Small intestine (tissue), 16 donors: ENCODE results near the gene CDC7. TPM values are rescaled to one million over a fixed set of nuclear protein-coding genes. Genes with fewer than 3 reads are reported as not detected.
"Not testable (repeated sequence)": the region's sequence is repeated elsewhere in the genome, so short reads cannot be mapped to it uniquely, and the experiment has no call there.

Experiments
- DNase-seq, 2 donors: peaks; one replicate each; pipeline versions ENCODE4 v3.0.0 to v3.0.0-alpha.2; 2013
- FAIRE-seq: peaks from 2 replicates; lab custom pipeline; 2012; peaks lifted over from hg19 to GRCh38; lab: Jason Lieb, UNC
- H3K27ac ChIP-seq, 3 donors: one replicate each; pipeline ENCODE4 v1.5.1; 2013; ENCODE audit warnings: low read length in 2 of 3, mild to moderate bottlenecking in 2 of 3, control low read depth in 1 of 3, inconsistent platforms in 1 of 3, low read depth in 1 of 3, moderate library complexity in 1 of 3
- H3K27me3 ChIP-seq, 3 donors: one replicate each; pipeline ENCODE4 v1.6.1; 2013; ENCODE audit warnings: low read length in 3 of 3, inconsistent platforms in 1 of 3; ENCODE audit not compliant: control insufficient read depth in 3 of 3, insufficient read depth in 3 of 3
- H3K36me3 ChIP-seq, 3 donors: one replicate each; pipeline ENCODE4 v1.6.1; 2013; ENCODE audit warnings: low read length in 3 of 3, inconsistent platforms in 1 of 3, low read depth in 1 of 3, mild to moderate bottlenecking in 1 of 3, moderate library complexity in 1 of 3; ENCODE audit not compliant: control insufficient read depth in 3 of 3, insufficient read depth in 2 of 3
- H3K4me1 ChIP-seq, 3 donors: one replicate each; pipeline ENCODE4 v1.6.1; 2013; ENCODE audit warnings: low read length in 2 of 3, inconsistent platforms in 1 of 3, low read depth in 1 of 3, mild to moderate bottlenecking in 1 of 3, moderate library complexity in 1 of 3; ENCODE audit not compliant: control insufficient read depth in 3 of 3, insufficient read depth in 2 of 3
- H3K4me3 ChIP-seq, 3 donors: one replicate each; pipeline ENCODE4 v1.5.1; 2013; ENCODE audit warnings: low read length in 3 of 3, control low read depth in 1 of 3, inconsistent platforms in 1 of 3, low read depth in 1 of 3, mild to moderate bottlenecking in 1 of 3, moderate library complexity in 1 of 3
- H3K9me3 ChIP-seq, 2 donors: one replicate each; pipeline ENCODE4 v1.6.1; 2013; ENCODE audit warnings: low read depth in 1 of 2, low read length in 1 of 2; ENCODE audit not compliant: control insufficient read depth in 2 of 2, insufficient read depth in 1 of 2
- WGBS, 3 donors: extraction: QIAGEN DNeasy Blood & Tissue Kit; methylation state at CpG; one replicate each; pipeline ENCODE4 v1.1.7; 2013; 5-methylcytosine and 5-hydroxymethylcytosine counted together
- long read RNA-seq, 10 donors: transcript quantifications; one replicate each; lab custom pipeline, GENCODE V29; 2026
- polyA plus RNA-seq, 4 donors: library from polyadenylated mRNA; stranded (reverse) in 3 of 4; unstranded in 1 of 4; fragments of 200-250 nt in 3 of 4; fragments of 120-200 nt in 1 of 4; gene quantifications; one replicate each; pipeline versions ENCODE4 v1.2.1 to v1.2.3, GENCODE V29; 2013
- donor health status: healthy with polysubstance abuse.
- donor health status: control.
- donor health status: control.
- donor health status: Bipolar disorder and iron deficiency.
- donor health status: healthy.

The CDC7 gene
- polyA plus RNA-seq = 1 to 10 TPM in 3 of 4 donors, under 1 TPM in 1; 0.27 to 9.4 (median 3.5) TPM
- long read RNA-seq, donor 1 = 0 reads
- long read RNA-seq, donor 2 = 0 reads
- long read RNA-seq, donor 3, partial matches to known transcripts = 7 of 8 reads
- long read RNA-seq, donor 3, other reads (novel, unspliced or antisense) = 0 of 8 reads
- long read RNA-seq, donor 4 = 0 reads
- long read RNA-seq, donor 5 = 0 reads
- long read RNA-seq, donor 6 = 0 reads
- long read RNA-seq, donor 7 = 0 reads
- long read RNA-seq, donor 8 = 0 reads
- long read RNA-seq, donor 9 = 0 reads
- long read RNA-seq, donor 10, partial matches to known transcripts = 6 of 6 reads
- long read RNA-seq, donor 10, other reads (novel, unspliced or antisense) = 0 of 6 reads

GRCh38 chr1:91500756-91501522, at the start of gene CDC7:
CDC7 (plus strand) TSS chr1:91500851; CDS start chr1:91501717, 866 bp downstream.
- Histone ChIP-seq H3K4me3 (peak within 1 kb of the TSS; percentile 58 to 72 (median 58)), H3K27me3 (no peaks in the 10 kb centered on the region), H3K36me3 (no peaks in the 10 kb centered on the region), H3K4me1 (peaks cover 0 to 4% (median 0%) of the 10 kb centered on the region in 3 donors), H3K27ac (peak within 1 kb of the TSS; percentile 9 to 95 (median 89)), H3K9me3 (no peaks in the 10 kb centered on the region)
- no peak for FAIRE-seq
- WGBS, 3 donors = 0% methylated on average over 64 to 68 of the region's 68 CpGs
- peak; percentile 86 to 97 for DNase-seq

GRCh38 chr1:91454136-91454535, 46.5 kb upstream of the CDC7 start:
- Histone ChIP-seq H3K4me1 (no peaks in the 10 kb centered on the region), H3K27me3 (peaks cover 0 to 3% (median 0%) of the 10 kb centered on the region in 3 donors), H3K9me3 (no peaks in the 10 kb centered on the region), H3K36me3 (no peaks in the 10 kb centered on the region), H3K4me3 (no peak overlapping the region), H3K27ac (no peak overlapping the region)
- WGBS, 3 donors = 73 to 92% (median 76%) methylated on average over 2 of the region's 2 CpGs
- no peak for DNase-seq
- no peak for FAIRE-seq

DNA sequence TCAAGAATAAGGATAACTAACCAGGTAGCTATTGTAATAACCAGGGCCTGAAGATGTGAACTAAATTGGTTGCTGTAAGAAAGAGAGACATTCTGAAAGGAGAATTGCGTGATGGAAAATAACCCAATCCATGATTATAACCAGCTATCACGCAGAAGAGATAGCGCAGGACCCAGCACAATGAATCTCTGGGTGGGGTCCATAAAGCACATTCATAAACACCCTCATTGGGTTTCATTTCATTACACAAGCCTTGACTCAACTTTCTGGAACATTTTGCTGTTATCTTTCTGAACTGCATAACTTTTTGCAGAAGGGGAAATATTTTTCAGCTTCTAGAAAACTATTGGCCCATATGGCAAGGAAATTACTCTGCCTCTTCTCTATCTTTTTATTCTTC, 45.3 kb upstream of the CDC7 start:
- DNase-seq = no peak
- no peaks in the 10 kb centered on the region for H3K4me1 ChIP-seq
- peaks cover 0 to 3% (median 0%) of the 10 kb centered on the region in 3 donors for H3K27me3 ChIP-seq
- H3K27ac ChIP-seq = no peak overlapping the region
- 75 to 86% (median 84%) methylated on average over 3 of the region's 3 CpGs for WGBS, 3 donors
- no peak overlapping the region for H3K4me3 ChIP-seq
- no peak for FAIRE-seq
- H3K36me3 ChIP-seq = no peaks in the 10 kb centered on the region
- H3K9me3 ChIP-seq = no peaks in the 10 kb centered on the region

- no peaks in the 10 kb centered on the region for H3K4me1 ChIP-seq
- peaks cover 0 to 3% (median 0%) of the 10 kb centered on the region in 3 donors for H3K27me3 ChIP-seq
- no peaks in the 10 kb centered on the region for H3K9me3 ChIP-seq
- 74 to 100% (median 89%) methylated on average over 1 of the region's 1 CpG for WGBS, 3 donors
- FAIRE-seq (no peak), DNase-seq (no peak)
- H3K4me3 ChIP-seq = no peak overlapping the region
- no peaks in the 10 kb centered on the region for H3K36me3 ChIP-seq
- no peak overlapping the region for H3K27ac ChIP-seq
Observed at GRCh38 chr1:91455896-91456295, 44.8 kb upstream of the CDC7 start.

- WGBS, 3 donors = 79 to 88% (median 86%) methylated on average over 2 of the region's 2 CpGs
- not testable (repeated sequence) for H3K27ac ChIP-seq, H3K4me3 ChIP-seq, H3K27me3 ChIP-seq, H3K36me3 ChIP-seq, H3K4me1 ChIP-seq, FAIRE-seq, DNase-seq
- peaks cover 0 to 36% of the 10 kb centered on the region in 2 donors for H3K9me3 ChIP-seq
Observed at GRCh38 chr1:91465350-91465749, 35.3 kb upstream of the CDC7 start.

GRCh38 chr1:91476533-91477217, 24.0 kb upstream of the CDC7 start:
- H3K4me1 ChIP-seq = no peaks in the 10 kb centered on the region
- WGBS, 3 donors = 31 to 47% (median 46%) methylated on average over 2 of the region's 2 CpGs
- H3K4me3 ChIP-seq = no peak overlapping the region
- no peaks in the 10 kb centered on the region for H3K27me3 ChIP-seq
- H3K27ac ChIP-seq = no peak overlapping the region
- DNase-seq = no peak
- no peak for FAIRE-seq
- H3K36me3 ChIP-seq = no peaks in the 10 kb centered on the region
- no peaks in the 10 kb centered on the region for H3K9me3 ChIP-seq

DNA sequence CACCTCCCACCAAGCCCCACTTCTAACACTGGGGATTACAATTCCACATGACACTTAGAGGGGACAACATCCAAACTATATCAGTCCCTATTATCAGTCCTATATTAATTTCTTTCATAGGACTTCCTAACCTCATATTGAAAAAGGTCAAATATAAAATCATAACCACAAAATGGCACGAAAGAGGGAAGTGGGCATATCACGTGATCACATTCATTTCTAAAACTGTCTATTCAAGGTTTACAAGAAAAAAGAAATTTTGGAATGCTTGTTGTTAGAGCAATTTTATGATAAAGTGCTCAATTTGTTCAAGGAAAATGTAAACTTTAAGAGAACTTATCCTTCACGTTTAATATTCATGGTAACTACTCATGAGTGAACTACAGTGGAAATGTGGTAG, 13.2 kb upstream of the CDC7 start:
- H3K4me3 ChIP-seq = no peak overlapping the region
- WGBS, 3 donors = 70 to 86% (median 76%) methylated on average over 3 of the region's 3 CpGs

DNA sequence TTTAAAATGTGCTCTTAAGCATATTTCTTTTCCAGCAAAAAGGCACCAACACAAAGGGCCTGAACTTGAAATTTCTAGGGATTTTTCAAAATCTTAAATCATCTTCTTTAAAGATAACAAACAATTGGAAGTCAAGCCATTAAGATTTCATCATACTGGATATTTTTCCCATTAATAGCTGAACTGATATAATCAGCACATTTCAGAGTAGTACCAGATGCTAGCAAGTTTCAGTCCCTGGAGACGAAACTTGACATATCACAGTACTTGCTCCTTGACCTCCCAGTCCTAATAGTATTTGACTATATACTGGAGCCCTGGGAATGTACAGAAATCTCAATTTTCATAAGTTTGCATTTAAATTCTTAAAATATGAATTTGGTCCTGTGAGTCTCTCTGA, 10.2 kb upstream of the CDC7 start:
- Histone ChIP-seq H3K9me3 (no peaks in the 10 kb centered on the region), H3K27ac (no peak overlapping the region), H3K27me3 (peaks cover 0 to 2% (median 0%) of the 10 kb centered on the region in 3 donors), H3K36me3 (no peaks in the 10 kb centered on the region), H3K4me1 (no peaks in the 10 kb centered on the region), H3K4me3 (no peak overlapping the region)
- WGBS, 3 donors = 74 to 81% (median 77%) methylated on average over 1 of the region's 1 CpG
- FAIRE-seq = no peak
- no peak for DNase-seq

More for the DNA sequence above, 13.2 kb upstream of the CDC7 start:
- Histone ChIP-seq H3K36me3 (no peaks in the 10 kb centered on the region), H3K9me3 (peaks cover 0 to 3% of the 10 kb centered on the region in 2 donors), H3K27ac (no peak overlapping the region), H3K4me1 (no peaks in the 10 kb centered on the region), H3K27me3 (peaks cover 0 to 2% (median 0%) of the 10 kb centered on the region in 3 donors)
- FAIRE-seq (no peak), DNase-seq (no peak)
